Measurements from ENCODE around the gene PPID.

Gene PPID

DNA sequence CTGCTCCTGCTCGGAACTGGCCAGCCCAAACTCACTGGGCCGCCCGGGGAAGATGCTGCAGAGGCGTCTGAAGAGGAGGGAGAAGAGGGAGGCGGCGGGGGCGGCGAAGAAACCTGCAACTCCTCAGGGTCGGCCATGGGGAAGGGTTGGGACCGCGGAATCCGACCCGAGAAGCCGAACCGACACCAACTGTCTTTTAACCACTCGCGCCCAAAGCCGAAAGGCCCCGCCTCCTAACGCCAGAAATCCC lies 51.6 kb downstream of the PPID start, which contains the start of gene C4orf46:
Gene C4orf46 (minus strand): TSS at position 223 of the 250 bp plus-strand sequence. CDS start 86 bp downstream, at position 137.
- Histone ChIP-seq H3K79me2 (ENCODE audit: insufficient read depth, low read depth) (peaks cover 44% of the 10 kb centered on the region), H3K27me3 (ENCODE audit: insufficient read depth, low read depth) (no peaks in the 10 kb centered on the region), H3K4me1 (ENCODE audit: low read depth, poor library complexity, severe bottlenecking) (peaks cover 33% of the 10 kb centered on the region), H3K36me3 (ENCODE audit: insufficient read depth) (no peaks in the 10 kb centered on the region), H2AFZ (ENCODE audit: low read depth) (peak within 1 kb of the TSS; percentile 96), H3K27ac (peak within 1 kb of the TSS; percentile 91), H3K4me2 (peak within 1 kb of the TSS; percentile 75), H3K9ac (peak within 1 kb of the TSS; percentile 90), H4K20me1 (ENCODE audit: insufficient read depth) (no peaks in the 10 kb centered on the region; the same call in 1 of the 2 replicates), H3K4me3 (IDR thresholded peaks at IDR 0.05; ENCODE audit: insufficient read depth, low read depth, low read length) (peak within 1 kb of the TSS; percentile 32)
- TF ChIP-seq CTCF (conservative IDR thresholded peaks at IDR 0.05; ENCODE audit: low read depth, low read length): no peak

GRCh38 chr4:158670975-158671664 lies 52.1 kb downstream of the PPID start:
- H4K20me1 ChIP-seq (ENCODE audit: insufficient read depth): no peaks in the 10 kb centered on the region; the same call in 1 of the 2 replicates
- peak overlapping the region; percentile 91 for H3K27ac ChIP-seq
- peaks cover 44% of the 10 kb centered on the region for H3K79me2 ChIP-seq (ENCODE audit: insufficient read depth, low read depth)
- H2AFZ ChIP-seq (ENCODE audit: low read depth): peak overlapping the region; percentile 96
- peaks cover 33% of the 10 kb centered on the region for H3K4me1 ChIP-seq (ENCODE audit: low read depth, poor library complexity, severe bottlenecking)
- no peaks in the 10 kb centered on the region for H3K36me3 ChIP-seq (ENCODE audit: insufficient read depth)
- peak overlapping the region; percentile 90 for H3K9ac ChIP-seq
- no peaks in the 10 kb centered on the region for H3K27me3 ChIP-seq (ENCODE audit: insufficient read depth, low read depth)
- TF ChIP-seq CTCF (conservative IDR thresholded peaks at IDR 0.05; ENCODE audit: low read depth, low read length): no peak
- H3K4me2 ChIP-seq: peak overlapping the region; percentile 75
- peak overlapping the region; percentile 32 for H3K4me3 ChIP-seq (IDR thresholded peaks at IDR 0.05; ENCODE audit: insufficient read depth, low read depth, low read length)

GRCh38 chr4:158669310-158669709 lies 53.9 kb downstream of the PPID start:
- Histone ChIP-seq H3K4me2 (peak overlapping the region; percentile 75; the same call in 1 of the 2 replicates), H4K20me1 (ENCODE audit: insufficient read depth) (no peaks in the 10 kb centered on the region; the same call in 1 of the 2 replicates), H3K4me1 (ENCODE audit: low read depth, poor library complexity, severe bottlenecking) (peaks cover 33% of the 10 kb centered on the region), H3K27me3 (ENCODE audit: insufficient read depth, low read depth) (no peaks in the 10 kb centered on the region), H3K79me2 (ENCODE audit: insufficient read depth, low read depth) (peaks cover 44% of the 10 kb centered on the region), H3K4me3 (IDR thresholded peaks at IDR 0.05; ENCODE audit: insufficient read depth, low read depth, low read length) (no peak overlapping the region), H3K27ac (no peak overlapping the region), H3K36me3 (ENCODE audit: insufficient read depth) (no peaks in the 10 kb centered on the region), H3K9ac (no peak overlapping the region), H2AFZ (ENCODE audit: low read depth) (no peak overlapping the region)
- no peak for TF ChIP-seq CTCF (conservative IDR thresholded peaks at IDR 0.05; ENCODE audit: low read depth, low read length)

- TF ChIP-seq CTCF (conservative IDR thresholded peaks at IDR 0.05; ENCODE audit: low read depth, low read length): peak; percentile 81
- Histone ChIP-seq H3K9ac (no peak overlapping the region), H3K4me1 (ENCODE audit: low read depth, poor library complexity, severe bottlenecking) (peaks cover 21% of the 10 kb centered on the region), H3K4me2 (no peak overlapping the region), H2AFZ (ENCODE audit: low read depth) (no peak overlapping the region), H3K27me3 (ENCODE audit: insufficient read depth, low read depth) (no peaks in the 10 kb centered on the region), H4K20me1 (ENCODE audit: insufficient read depth) (no peaks in the 10 kb centered on the region; the same call in 1 of the 2 replicates), H3K27ac (no peak overlapping the region), H3K79me2 (ENCODE audit: insufficient read depth, low read depth) (peaks cover 44% of the 10 kb centered on the region), H3K36me3 (ENCODE audit: insufficient read depth) (no peaks in the 10 kb centered on the region), H3K4me3 (IDR thresholded peaks at IDR 0.05; ENCODE audit: insufficient read depth, low read depth, low read length) (no peak overlapping the region)
These were observed 55.5 kb downstream of the PPID start for GRCh38 chr4:158667651-158668198.
